ENCODE measurements around the gene FTCD. TPM values are rescaled to one million over a fixed set of nuclear protein-coding genes. Genes with fewer than 3 reads are reported as not detected.

The FTCD gene
- total RNA-seq, 1 donor from 2014 or later, result not detected

- TF ChIP-seq POLR2A (IDR thresholded peaks at IDR 0.05) (no peak), POLR2AphosphoS5 (IDR thresholded peaks at IDR 0.05; ENCODE audit: insufficient read depth in 1 of 2, low read depth in 1 of 2) (no peak), CTCF (IDR thresholded peaks at IDR 0.05) (no peak)
- Histone ChIP-seq H3K36me3 (peaks cover 0 to 4% of the 10 kb centered on the region in 2 donors), H3K9me3 (no peaks in the 10 kb centered on the region), H3K27ac (no peak overlapping the region), H3K4me1 (no peaks in the 10 kb centered on the region), H3K27me3 (no peaks in the 10 kb centered on the region), H3K4me3 (no peak overlapping the region)
- intact Hi-C loops (cut with DNase I), result no loop called here
- peak; percentile 34 to 92 for DNase-seq (ENCODE audit: extremely low spot score in 2 of 2)
Observed at GRCh38 chr21:46161633-46162592, 6.5 kb upstream of the FTCD start.

GRCh38 chr21:46160907-46161632 is 5.7 kb upstream of the FTCD start:
- Histone ChIP-seq H3K4me1 (no peaks in the 10 kb centered on the region), H3K4me3 (no peak overlapping the region), H3K27ac (no peak overlapping the region), H3K27me3 (no peaks in the 10 kb centered on the region), H3K36me3 (peaks cover 0 to 4% of the 10 kb centered on the region in 2 donors), H3K9me3 (no peaks in the 10 kb centered on the region)
- DNase-seq (ENCODE audit: extremely low spot score in 2 of 2), result peak; percentile 46 to 65
- TF ChIP-seq CTCF (IDR thresholded peaks at IDR 0.05), result no peak
- TF ChIP-seq POLR2A (IDR thresholded peaks at IDR 0.05), result no peak
- no peak for TF ChIP-seq POLR2AphosphoS5 (IDR thresholded peaks at IDR 0.05; ENCODE audit: insufficient read depth in 1 of 2, low read depth in 1 of 2)
- intact Hi-C loops (cut with DNase I), result no loop called here

GRCh38 chr21:46160657-46160906 is 5.2 kb upstream of the FTCD start:
- DNase-seq (ENCODE audit: extremely low spot score in 2 of 2), result peak in 1 of 2 donors; percentile 96
- intact Hi-C loops (cut with DNase I), result no loop called here
- H3K27ac ChIP-seq, result no peak overlapping the region
- no peaks in the 10 kb centered on the region for H3K27me3 ChIP-seq
- no peaks in the 10 kb centered on the region for H3K9me3 ChIP-seq
- H3K4me1 ChIP-seq, result no peaks in the 10 kb centered on the region
- no peak for TF ChIP-seq POLR2AphosphoS5 (IDR thresholded peaks at IDR 0.05; ENCODE audit: insufficient read depth in 1 of 2, low read depth in 1 of 2)
- no peak for TF ChIP-seq CTCF (IDR thresholded peaks at IDR 0.05)
- TF ChIP-seq POLR2A (IDR thresholded peaks at IDR 0.05), result no peak
- no peak overlapping the region for H3K4me3 ChIP-seq
- H3K36me3 ChIP-seq, result peaks cover 0 to 4% of the 10 kb centered on the region in 2 donors

GRCh38 chr21:46159841-46160656 is 4.7 kb upstream of the FTCD start:
- Histone ChIP-seq H3K4me1 (no peaks in the 10 kb centered on the region), H3K4me3 (no peak overlapping the region), H3K36me3 (peaks cover 0 to 4% of the 10 kb centered on the region in 2 donors), H3K27me3 (no peaks in the 10 kb centered on the region), H3K27ac (no peak overlapping the region), H3K9me3 (no peaks in the 10 kb centered on the region)
- intact Hi-C loops (cut with DNase I), result no loop called here
- peak; percentile 71 to 84 for DNase-seq (ENCODE audit: extremely low spot score in 2 of 2)
- no peak for TF ChIP-seq CTCF (IDR thresholded peaks at IDR 0.05)
- no peak for TF ChIP-seq POLR2AphosphoS5 (IDR thresholded peaks at IDR 0.05; ENCODE audit: insufficient read depth in 1 of 2, low read depth in 1 of 2)
- TF ChIP-seq POLR2A (IDR thresholded peaks at IDR 0.05), result no peak

All from vagina (tissue), 2 donors.